K562 (cell line): ENCODE data around the gene IL27RA. TPM values are rescaled to one million over a fixed set of nuclear protein-coding genes. Genes with fewer than 3 reads are reported as not detected.

Source experiments
- CBFA2T2 ChIP-seq: fragments of 450-650 bp; conservative IDR thresholded peaks from 2 replicates; pipeline ENCODE4 v1.6.1; 2017; ENCODE audit warnings: mild to moderate bottlenecking
- CHAMP1 ChIP-seq: fragments of 450-650 bp; IDR thresholded peaks from 2 replicates; pipeline ENCODE4 v1.6.1; 2016; ENCODE audit warnings: mild to moderate bottlenecking
- CREB1 ChIP-seq, 2 experiments: sonication (generic) in 1 of 2; formaldehyde crosslinking in 1 of 2; IDR thresholded peaks; 2 replicates each; pipeline versions ENCODE4 v1.6.1 to v1.8.0; 2012 to 2022; ENCODE audit warnings: inconsistent platforms in 1 of 2, mild to moderate bottlenecking in 1 of 2, missing genetic modification reagents in 1 of 2, moderate library complexity in 1 of 2
- CTBP1 ChIP-seq: fragments of 450-650 bp; IDR thresholded peaks from 2 replicates; pipeline ENCODE4 v1.6.1; 2016; ENCODE audit warnings: borderline replicate concordance
- KDM4B ChIP-seq, 2 experiments: fragments of 450-650 bp in 1 of 2; sonication (generic) in 1 of 2; IDR thresholded peaks; 2 replicates each; pipeline ENCODE4 v1.6.1; 2016 to 2017; ENCODE audit warnings: borderline replicate concordance in 2 of 2, antibody characterized with exemption in 1 of 2, low read depth in 1 of 2, mild to moderate bottlenecking in 1 of 2
- MCM5 ChIP-seq: fragments of 450-650 bp; IDR thresholded peaks from 2 replicates; pipeline ENCODE4 v1.6.1; 2016; ENCODE audit warnings: low read depth
- NR2C2 ChIP-seq, 2 experiments: fragments of 200-800 bp in 1 of 2; sonication (Bioruptor generic) in 1 of 2; sonication (generic) in 1 of 2; formaldehyde crosslinking in 1 of 2; IDR thresholded peaks; 2 replicates each; pipeline versions ENCODE4 v1.6.1 to v1.8.0; 2016 to 2022; ENCODE audit warnings: mild to moderate bottlenecking in 1 of 2, missing compliant biosample characterization in 1 of 2, missing genetic modification characterization in 1 of 2, missing genetic modification reagents in 1 of 2
- POLR2G ChIP-seq: fragments of 200-400 bp; formaldehyde crosslinking; IDR thresholded peaks from 2 replicates; pipeline ENCODE4 v1.6.1; 2017; ENCODE audit warnings: low read depth, mild to moderate bottlenecking, antibody characterized with exemption, low read length, moderate library complexity
- RHOXF2B ChIP-seq: fragments of 250-450 bp; sonication (Bioruptor Pico); conservative IDR thresholded peaks from 2 replicates; pipeline ENCODE4 v1.5.1; 2021
- SMARCA4 ChIP-seq: fragments of 450-650 bp; IDR thresholded peaks from 2 replicates; pipeline ENCODE4 v1.6.1; 2016
- TAF1 ChIP-seq: IDR thresholded peaks from 2 replicates; pipeline ENCODE4 v1.6.1; 2011; ENCODE audit warnings: mild to moderate bottlenecking, low read length, moderate library complexity; ENCODE audit not compliant: insufficient read depth, control insufficient read depth, severe bottlenecking; ENCODE audit errors: extremely low read depth
- TEAD4 ChIP-seq, 2 experiments: sonication (generic) in 1 of 2; formaldehyde crosslinking in 1 of 2; IDR thresholded peaks; 2 replicates each; pipeline versions ENCODE4 v1.6.1 to v1.8.0; 2012 to 2022; ENCODE audit warnings: borderline replicate concordance in 1 of 2, inconsistent platforms in 1 of 2, low read length in 1 of 2, mild to moderate bottlenecking in 1 of 2, missing genetic modification reagents in 1 of 2
- ZBTB17 ChIP-seq: fragments of 450-650 bp; formaldehyde crosslinking; IDR thresholded peaks from 2 replicates; pipeline ENCODE4 v1.4.0; 2020; ENCODE audit warnings: mild to moderate bottlenecking
- ZBTB49 ChIP-seq: sonication (generic); formaldehyde crosslinking; IDR thresholded peaks from 2 replicates; pipeline ENCODE4 v1.8.0; 2022; ENCODE audit warnings: missing genetic modification reagents, mild to moderate bottlenecking, borderline replicate concordance
- ZFP91 ChIP-seq: sonication (generic); formaldehyde crosslinking; IDR thresholded peaks from 2 replicates; pipeline ENCODE4 v1.8.0; 2022; ENCODE audit warnings: mild to moderate bottlenecking, missing genetic modification reagents
- ZNF449 ChIP-seq: fragments of 250-450 bp; sonication (Bioruptor Pico); IDR thresholded peaks from 2 replicates; pipeline ENCODE4 v1.8.0; 2022; ENCODE audit warnings: moderate library complexity, mild to moderate bottlenecking, inconsistent platforms
- polyA plus RNA-seq, 8 experiments: library from polyadenylated mRNA; depleted of rRNA in 4 of 8; stranded (reverse) in 5 of 8; unstranded in 3 of 8; fragments of >200 nt; fragmentation: Nextera tagmentation in 2 of 8; fragmentation: Illumina TruSeq in 1 of 8; extraction: Ambion mirVana in 2 of 8; extraction: Trizol in 1 of 8; gene quantifications; 2 replicates each; pipeline versions ENCODE4 v1.2.1 to v1.2.3, GENCODE V29; 2011 to 2014; ENCODE audit warnings: inconsistent platforms in 1 of 8, missing spikeins in 1 of 8
- total RNA-seq, 7 experiments: library from RNA; depleted of rRNA in 6 of 7; stranded (reverse); fragments of >200 nt in 6 of 7; fragmentation: Illumina TruSeq in 2 of 7; extraction: Trizol in 2 of 7; gene quantifications; 2 replicates each; pipeline versions ENCODE4 v1.2.1 to v1.2.3, GENCODE V29; 2011 to 2021; ENCODE audit warnings: low replicate concordance in 1 of 7

The IL27RA gene
- total and polyA plus RNA-seq, 9 of the 15 experiments (the other 6 are each of a cell fraction or from before 2014, with no cell fraction given) = 1.9 to 15.9 (median 12.0) TPM

- no peak for TF ChIP-seq RHOXF2B (CRISPR knock-in tag)
- TF ChIP-seq TEAD4 (IDR thresholded peaks at IDR 0.05; ENCODE audit: low read length) = no peak
- TF ChIP-seq TEAD4 (CRISPR knock-in tag; IDR thresholded peaks at IDR 0.05; ENCODE audit: borderline replicate concordance) = no peak
- TF ChIP-seq ZBTB17 (CRISPR knock-in tag) = 0 out of 2 replicates have a peak, but pooled peaks have one; percentile 23
- TF ChIP-seq POLR2G = peak; percentile 92
- peak; percentile 42; the same call in 1 of the 2 replicates for TF ChIP-seq CTBP1
- no peak for TF ChIP-seq ZNF449
- no peak for TF ChIP-seq CHAMP1
- no peak for TF ChIP-seq MCM5
- TF ChIP-seq NR2C2 (CRISPR knock-in tag; IDR thresholded peaks at IDR 0.05) = no peak
- TF ChIP-seq NR2C2 (tag; IDR thresholded peaks at IDR 0.05) = peak; percentile 49; the same call in 1 of the 2 replicates
- TF ChIP-seq SMARCA4 = 0 out of 2 replicates have a peak, but pooled peaks have one; percentile 48
- no peak for TF ChIP-seq ZFP91
- peak; percentile 56 for TF ChIP-seq TAF1
- TF ChIP-seq CBFA2T2 = no peak
- TF ChIP-seq CREB1 (IDR thresholded peaks at IDR 0.05) = no peak
- 0 out of 2 replicates have a peak, but pooled peaks have one; percentile 41 for TF ChIP-seq CREB1 (CRISPR knock-in tag; IDR thresholded peaks at IDR 0.05)
- peak in 1 of 2 experiments; percentile 77; a peak in 1 of 4 replicates for TF ChIP-seq KDM4B (IDR thresholded peaks at IDR 0.05; ENCODE audit: borderline replicate concordance in 2 of 2, low read depth in 1 of 2)
- TF ChIP-seq ZBTB49 = no peak
These were observed at the start of gene IL27RA (continued) for GRCh38 chr19:14031719-14032480.
